Loucy (cell line): ENCODE data around the gene PFAS.

Experiments used
- CTCF ChIP-seq: fragments of 200-600 bp; sonication (generic); conservative IDR thresholded peaks from 2 replicates; pipeline ENCODE4 v1.5.1; 2014; ENCODE audit warnings: mild to moderate bottlenecking, antibody characterized with exemption, low read length
- EZH2phosphoT487 ChIP-seq: fragments of 200-600 bp; IDR thresholded peaks from 2 replicates; pipeline ENCODE4 v1.6.1; 2018; ENCODE audit warnings: antibody characterized with exemption, mild to moderate bottlenecking, moderate library complexity, borderline replicate concordance

GRCh38 chr17:8287651-8288335 is 38.7 kb downstream of the PFAS start:
- TF ChIP-seq CTCF (no peak), EZH2phosphoT487 (no peak)
